Measurements from ENCODE around the gene KLRK1.
A peak's percentile ranks its signal among the peaks of the same experiment; 100 is the strongest.

KLRK1 gene

DNA sequence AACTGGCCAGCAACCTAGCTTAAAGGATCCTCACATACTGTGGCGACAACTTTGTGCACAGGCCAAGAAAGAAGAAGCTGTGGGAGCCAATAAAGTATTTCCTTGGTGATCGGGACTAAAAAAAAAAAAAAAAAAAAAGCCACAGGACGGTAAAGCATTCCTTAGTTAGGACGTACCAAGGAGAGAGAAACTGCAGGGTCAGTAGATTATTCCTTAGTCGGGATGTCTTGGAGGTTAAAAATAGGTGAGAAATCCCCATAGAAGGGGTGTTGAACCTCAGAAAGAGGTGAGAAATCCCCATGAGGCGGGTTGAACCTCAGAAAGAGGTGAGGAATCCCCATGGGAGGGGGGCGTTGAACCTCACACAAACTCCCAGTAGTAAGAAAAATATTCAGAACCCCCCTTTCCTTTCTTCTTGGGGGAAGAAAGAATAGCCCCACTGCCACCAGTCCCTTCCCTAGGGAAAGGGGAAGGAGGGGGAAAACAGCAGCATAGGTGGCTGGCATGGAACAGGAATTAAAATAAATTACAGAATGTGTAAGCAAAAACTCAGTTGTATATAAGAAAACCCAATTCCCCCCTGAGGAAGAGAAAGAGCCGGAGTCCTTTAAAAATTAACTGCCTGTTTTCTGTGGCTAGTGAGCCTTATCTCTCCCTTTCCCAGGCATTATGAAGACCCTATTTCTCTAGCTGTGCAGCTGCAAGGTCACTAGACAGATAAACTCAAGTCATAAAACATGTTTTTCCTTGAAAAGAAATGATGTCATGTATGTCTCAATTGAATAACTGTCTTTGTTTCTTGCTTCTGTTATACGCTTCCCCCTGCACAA, 26.8 kb downstream of the KLRK1 start (continued):
- TF ChIP-seq, protein P1, sequence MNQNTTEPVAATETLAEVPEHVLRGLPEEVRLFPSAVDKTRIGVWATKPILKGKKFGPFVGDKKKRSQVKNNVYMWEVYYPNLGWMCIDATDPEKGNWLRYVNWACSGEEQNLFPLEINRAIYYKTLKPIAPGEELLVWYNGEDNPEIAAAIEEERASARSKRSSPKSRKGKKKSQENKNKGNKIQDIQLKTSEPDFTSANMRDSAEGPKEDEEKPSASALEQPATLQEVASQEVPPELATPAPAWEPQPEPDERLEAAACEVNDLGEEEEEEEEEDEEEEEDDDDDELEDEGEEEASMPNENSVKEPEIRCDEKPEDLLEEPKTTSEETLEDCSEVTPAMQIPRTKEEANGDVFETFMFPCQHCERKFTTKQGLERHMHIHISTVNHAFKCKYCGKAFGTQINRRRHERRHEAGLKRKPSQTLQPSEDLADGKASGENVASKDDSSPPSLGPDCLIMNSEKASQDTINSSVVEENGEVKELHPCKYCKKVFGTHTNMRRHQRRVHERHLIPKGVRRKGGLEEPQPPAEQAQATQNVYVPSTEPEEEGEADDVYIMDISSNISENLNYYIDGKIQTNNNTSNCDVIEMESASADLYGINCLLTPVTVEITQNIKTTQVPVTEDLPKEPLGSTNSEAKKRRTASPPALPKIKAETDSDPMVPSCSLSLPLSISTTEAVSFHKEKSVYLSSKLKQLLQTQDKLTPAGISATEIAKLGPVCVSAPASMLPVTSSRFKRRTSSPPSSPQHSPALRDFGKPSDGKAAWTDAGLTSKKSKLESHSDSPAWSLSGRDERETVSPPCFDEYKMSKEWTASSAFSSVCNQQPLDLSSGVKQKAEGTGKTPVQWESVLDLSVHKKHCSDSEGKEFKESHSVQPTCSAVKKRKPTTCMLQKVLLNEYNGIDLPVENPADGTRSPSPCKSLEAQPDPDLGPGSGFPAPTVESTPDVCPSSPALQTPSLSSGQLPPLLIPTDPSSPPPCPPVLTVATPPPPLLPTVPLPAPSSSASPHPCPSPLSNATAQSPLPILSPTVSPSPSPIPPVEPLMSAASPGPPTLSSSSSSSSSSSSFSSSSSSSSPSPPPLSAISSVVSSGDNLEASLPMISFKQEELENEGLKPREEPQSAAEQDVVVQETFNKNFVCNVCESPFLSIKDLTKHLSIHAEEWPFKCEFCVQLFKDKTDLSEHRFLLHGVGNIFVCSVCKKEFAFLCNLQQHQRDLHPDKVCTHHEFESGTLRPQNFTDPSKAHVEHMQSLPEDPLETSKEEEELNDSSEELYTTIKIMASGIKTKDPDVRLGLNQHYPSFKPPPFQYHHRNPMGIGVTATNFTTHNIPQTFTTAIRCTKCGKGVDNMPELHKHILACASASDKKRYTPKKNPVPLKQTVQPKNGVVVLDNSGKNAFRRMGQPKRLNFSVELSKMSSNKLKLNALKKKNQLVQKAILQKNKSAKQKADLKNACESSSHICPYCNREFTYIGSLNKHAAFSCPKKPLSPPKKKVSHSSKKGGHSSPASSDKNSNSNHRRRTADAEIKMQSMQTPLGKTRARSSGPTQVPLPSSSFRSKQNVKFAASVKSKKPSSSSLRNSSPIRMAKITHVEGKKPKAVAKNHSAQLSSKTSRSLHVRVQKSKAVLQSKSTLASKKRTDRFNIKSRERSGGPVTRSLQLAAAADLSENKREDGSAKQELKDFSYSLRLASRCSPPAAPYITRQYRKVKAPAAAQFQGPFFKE (tag by site-specific recombination; IDR thresholded peaks at IDR 0.05; ENCODE audit: borderline replicate concordance): no peak
- TF ChIP-seq ZNF157 (tag by site-specific recombination; IDR thresholded peaks at IDR 0.05): no peak
- TF ChIP-seq, protein P2, sequence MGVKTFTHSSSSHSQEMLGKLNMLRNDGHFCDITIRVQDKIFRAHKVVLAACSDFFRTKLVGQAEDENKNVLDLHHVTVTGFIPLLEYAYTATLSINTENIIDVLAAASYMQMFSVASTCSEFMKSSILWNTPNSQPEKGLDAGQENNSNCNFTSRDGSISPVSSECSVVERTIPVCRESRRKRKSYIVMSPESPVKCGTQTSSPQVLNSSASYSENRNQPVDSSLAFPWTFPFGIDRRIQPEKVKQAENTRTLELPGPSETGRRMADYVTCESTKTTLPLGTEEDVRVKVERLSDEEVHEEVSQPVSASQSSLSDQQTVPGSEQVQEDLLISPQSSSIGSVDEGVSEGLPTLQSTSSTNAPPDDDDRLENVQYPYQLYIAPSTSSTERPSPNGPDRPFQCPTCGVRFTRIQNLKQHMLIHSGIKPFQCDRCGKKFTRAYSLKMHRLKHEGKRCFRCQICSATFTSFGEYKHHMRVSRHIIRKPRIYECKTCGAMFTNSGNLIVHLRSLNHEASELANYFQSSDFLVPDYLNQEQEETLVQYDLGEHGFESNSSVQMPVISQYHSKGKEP (tag by site-specific recombination; IDR thresholded peaks at IDR 0.05): no peak
- no peak for TF ChIP-seq ZSCAN23 (tag by site-specific recombination; IDR thresholded peaks at IDR 0.05)
- no peak for TF ChIP-seq SCRT1 (tag by site-specific recombination; IDR thresholded peaks at IDR 0.05; ENCODE audit: borderline replicate concordance)
- TF ChIP-seq KLF8 (tag by site-specific recombination; IDR thresholded peaks at IDR 0.05): 0 out of 2 replicates have a peak, but pooled peaks have one; percentile 21
- TF ChIP-seq, protein P3, sequence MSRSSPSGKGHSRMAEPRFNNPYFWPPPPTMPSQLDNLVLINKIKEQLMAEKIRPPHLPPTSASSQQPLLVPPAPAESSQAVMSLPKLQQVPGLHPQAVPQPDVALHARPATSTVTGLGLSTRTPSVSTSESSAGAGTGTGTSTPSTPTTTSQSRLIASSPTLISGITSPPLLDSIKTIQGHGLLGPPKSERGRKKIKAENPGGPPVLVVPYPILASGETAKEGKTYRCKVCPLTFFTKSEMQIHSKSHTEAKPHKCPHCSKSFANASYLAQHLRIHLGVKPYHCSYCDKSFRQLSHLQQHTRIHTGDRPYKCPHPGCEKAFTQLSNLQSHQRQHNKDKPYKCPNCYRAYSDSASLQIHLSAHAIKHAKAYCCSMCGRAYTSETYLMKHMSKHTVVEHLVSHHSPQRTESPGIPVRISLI (tag by site-specific recombination; IDR thresholded peaks at IDR 0.05): peak; percentile 80; the same call in 1 of the 2 replicates
- no peak for TF ChIP-seq ZNF221 (tag by site-specific recombination; IDR thresholded peaks at IDR 0.05; ENCODE audit: borderline replicate concordance)
- TF ChIP-seq ZNF548 (tag by site-specific recombination; IDR thresholded peaks at IDR 0.05): no peak
- TF ChIP-seq, protein P4, sequence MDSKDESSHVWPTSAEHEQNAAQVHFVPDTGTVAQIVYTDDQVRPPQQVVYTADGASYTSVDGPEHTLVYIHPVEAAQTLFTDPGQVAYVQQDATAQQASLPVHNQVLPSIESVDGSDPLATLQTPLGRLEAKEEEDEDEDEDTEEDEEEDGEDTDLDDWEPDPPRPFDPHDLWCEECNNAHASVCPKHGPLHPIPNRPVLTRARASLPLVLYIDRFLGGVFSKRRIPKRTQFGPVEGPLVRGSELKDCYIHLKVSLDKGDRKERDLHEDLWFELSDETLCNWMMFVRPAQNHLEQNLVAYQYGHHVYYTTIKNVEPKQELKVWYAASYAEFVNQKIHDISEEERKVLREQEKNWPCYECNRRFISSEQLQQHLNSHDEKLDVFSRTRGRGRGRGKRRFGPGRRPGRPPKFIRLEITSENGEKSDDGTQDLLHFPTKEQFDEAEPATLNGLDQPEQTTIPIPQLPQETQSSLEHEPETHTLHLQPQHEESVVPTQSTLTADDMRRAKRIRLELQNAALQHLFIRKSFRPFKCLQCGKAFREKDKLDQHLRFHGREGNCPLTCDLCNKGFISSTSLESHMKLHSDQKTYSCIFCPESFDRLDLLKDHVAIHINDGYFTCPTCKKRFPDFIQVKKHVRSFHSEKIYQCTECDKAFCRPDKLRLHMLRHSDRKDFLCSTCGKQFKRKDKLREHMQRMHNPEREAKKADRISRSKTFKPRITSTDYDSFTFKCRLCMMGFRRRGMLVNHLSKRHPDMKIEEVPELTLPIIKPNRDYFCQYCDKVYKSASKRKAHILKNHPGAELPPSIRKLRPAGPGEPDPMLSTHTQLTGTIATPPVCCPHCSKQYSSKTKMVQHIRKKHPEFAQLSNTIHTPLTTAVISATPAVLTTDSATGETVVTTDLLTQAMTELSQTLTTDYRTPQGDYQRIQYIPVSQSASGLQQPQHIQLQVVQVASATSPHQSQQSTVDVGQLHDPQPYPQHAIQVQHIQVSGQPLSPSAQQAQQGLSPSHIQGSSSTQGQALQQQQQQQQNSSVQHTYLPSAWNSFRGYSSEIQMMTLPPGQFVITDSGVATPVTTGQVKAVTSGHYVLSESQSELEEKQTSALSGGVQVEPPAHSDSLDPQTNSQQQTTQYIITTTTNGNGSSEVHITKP (tag by site-specific recombination; IDR thresholded peaks at IDR 0.05): peak; percentile 95
- no peak for TF ChIP-seq ZNF423 (tag by site-specific recombination; IDR thresholded peaks at IDR 0.05)
- TF ChIP-seq HOXA7 (CRISPR knock-in tag; IDR thresholded peaks at IDR 0.05; ENCODE audit: borderline replicate concordance): no peak
- TF ChIP-seq, protein P5, sequence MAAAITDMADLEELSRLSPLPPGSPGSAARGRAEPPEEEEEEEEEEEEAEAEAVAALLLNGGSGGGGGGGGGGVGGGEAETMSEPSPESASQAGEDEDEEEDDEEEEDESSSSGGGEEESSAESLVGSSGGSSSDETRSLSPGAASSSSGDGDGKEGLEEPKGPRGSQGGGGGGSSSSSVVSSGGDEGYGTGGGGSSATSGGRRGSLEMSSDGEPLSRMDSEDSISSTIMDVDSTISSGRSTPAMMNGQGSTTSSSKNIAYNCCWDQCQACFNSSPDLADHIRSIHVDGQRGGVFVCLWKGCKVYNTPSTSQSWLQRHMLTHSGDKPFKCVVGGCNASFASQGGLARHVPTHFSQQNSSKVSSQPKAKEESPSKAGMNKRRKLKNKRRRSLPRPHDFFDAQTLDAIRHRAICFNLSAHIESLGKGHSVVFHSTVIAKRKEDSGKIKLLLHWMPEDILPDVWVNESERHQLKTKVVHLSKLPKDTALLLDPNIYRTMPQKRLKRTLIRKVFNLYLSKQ (tag by site-specific recombination; IDR thresholded peaks at IDR 0.05; ENCODE audit: borderline replicate concordance): no peak
- TF ChIP-seq, protein P6, sequence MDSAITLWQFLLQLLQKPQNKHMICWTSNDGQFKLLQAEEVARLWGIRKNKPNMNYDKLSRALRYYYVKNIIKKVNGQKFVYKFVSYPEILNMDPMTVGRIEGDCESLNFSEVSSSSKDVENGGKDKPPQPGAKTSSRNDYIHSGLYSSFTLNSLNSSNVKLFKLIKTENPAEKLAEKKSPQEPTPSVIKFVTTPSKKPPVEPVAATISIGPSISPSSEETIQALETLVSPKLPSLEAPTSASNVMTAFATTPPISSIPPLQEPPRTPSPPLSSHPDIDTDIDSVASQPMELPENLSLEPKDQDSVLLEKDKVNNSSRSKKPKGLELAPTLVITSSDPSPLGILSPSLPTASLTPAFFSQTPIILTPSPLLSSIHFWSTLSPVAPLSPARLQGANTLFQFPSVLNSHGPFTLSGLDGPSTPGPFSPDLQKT (IDR thresholded peaks at IDR 0.05; ENCODE audit: borderline replicate concordance, low read depth, low read length): no peak
- no peak for TF ChIP-seq ZNF37A (tag by site-specific recombination; IDR thresholded peaks at IDR 0.05)
- TF ChIP-seq, protein P7, sequence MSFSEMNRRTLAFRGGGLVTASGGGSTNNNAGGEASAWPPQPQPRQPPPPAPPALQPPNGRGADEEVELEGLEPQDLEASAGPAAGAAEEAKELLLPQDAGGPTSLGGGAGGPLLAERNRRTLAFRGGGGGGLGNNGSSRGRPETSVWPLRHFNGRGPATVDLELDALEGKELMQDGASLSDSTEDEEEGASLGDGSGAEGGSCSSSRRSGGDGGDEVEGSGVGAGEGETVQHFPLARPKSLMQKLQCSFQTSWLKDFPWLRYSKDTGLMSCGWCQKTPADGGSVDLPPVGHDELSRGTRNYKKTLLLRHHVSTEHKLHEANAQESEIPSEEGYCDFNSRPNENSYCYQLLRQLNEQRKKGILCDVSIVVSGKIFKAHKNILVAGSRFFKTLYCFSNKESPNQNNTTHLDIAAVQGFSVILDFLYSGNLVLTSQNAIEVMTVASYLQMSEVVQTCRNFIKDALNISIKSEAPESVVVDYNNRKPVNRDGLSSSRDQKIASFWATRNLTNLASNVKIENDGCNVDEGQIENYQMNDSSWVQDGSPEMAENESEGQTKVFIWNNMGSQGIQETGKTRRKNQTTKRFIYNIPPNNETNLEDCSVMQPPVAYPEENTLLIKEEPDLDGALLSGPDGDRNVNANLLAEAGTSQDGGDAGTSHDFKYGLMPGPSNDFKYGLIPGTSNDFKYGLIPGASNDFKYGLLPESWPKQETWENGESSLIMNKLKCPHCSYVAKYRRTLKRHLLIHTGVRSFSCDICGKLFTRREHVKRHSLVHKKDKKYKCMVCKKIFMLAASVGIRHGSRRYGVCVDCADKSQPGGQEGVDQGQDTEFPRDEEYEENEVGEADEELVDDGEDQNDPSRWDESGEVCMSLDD (tag by site-specific recombination; IDR thresholded peaks at IDR 0.05): no peak
- TF ChIP-seq ZNF623 (tag by site-specific recombination; IDR thresholded peaks at IDR 0.05): no peak
- no peak for TF ChIP-seq ZNF473 (tag by site-specific recombination; IDR thresholded peaks at IDR 0.05)
- TF ChIP-seq ZNF555 (tag by site-specific recombination; conservative IDR thresholded peaks at IDR 0.05): no peak
- TF ChIP-seq ZNF660 (tag by site-specific recombination; IDR thresholded peaks at IDR 0.05): no peak

All from HEK293 (cell line).